HCT116 (cell line): ENCODE data around the gene UBE4A. TPM values are rescaled to one million over a fixed set of nuclear protein-coding genes. Genes with fewer than 3 reads are reported as not detected.

Experiments used
- ATF3 ChIP-seq: IDR thresholded peaks from 2 replicates; pipeline ENCODE4 v1.6.1; 2012
- CEBPB ChIP-seq: IDR thresholded peaks from 2 replicates; pipeline ENCODE4 v1.6.1; 2012; ENCODE audit warnings: low read depth
- ELF1 ChIP-seq: IDR thresholded peaks from 2 replicates; pipeline ENCODE4 v1.6.1; 2012; ENCODE audit warnings: low read depth, borderline replicate concordance
- POLR2AphosphoS5 ChIP-seq: IDR thresholded peaks from 2 replicates; pipeline ENCODE4 v1.6.1; 2011; ENCODE audit warnings: mild to moderate bottlenecking, low read depth, low read length, moderate library complexity
- SP1 ChIP-seq: IDR thresholded peaks from 2 replicates; pipeline ENCODE4 v1.6.1; 2012; ENCODE audit warnings: low read depth
- YY1 ChIP-seq: IDR thresholded peaks from 2 replicates; pipeline ENCODE4 v1.6.1; 2011; ENCODE audit warnings: low read length, low read depth, moderate library complexity, mild to moderate bottlenecking; ENCODE audit not compliant: insufficient replicate concordance; ENCODE audit errors: extremely low read depth
- ZBTB33 ChIP-seq: IDR thresholded peaks from 2 replicates; pipeline ENCODE4 v1.6.1; 2011; ENCODE audit warnings: mild to moderate bottlenecking, low read length, moderate library complexity; ENCODE audit not compliant: insufficient replicate concordance; ENCODE audit errors: extremely low read depth
- ZNF274 ChIP-seq: fragments of 200-500 bp; sonication (Bioruptor generic); IDR thresholded peaks from 2 replicates; pipeline ENCODE4 v1.6.1; 2014; ENCODE audit warnings: mild to moderate bottlenecking, low read depth, low read length, inconsistent platforms
- total RNA-seq: library from RNA; stranded (reverse); gene quantifications from one replicate; pipeline ENCODE4 v1.2.1, GENCODE V29; 2021; ENCODE audit not compliant: unreplicated experiment
- TF ChIP-seq, protein P1 (sequence below), 3 experiments: fragments of 200-600 bp in 1 of 3; sonication (generic) in 1 of 3; IDR thresholded peaks in 2 of 3; conservative IDR thresholded peaks in 1 of 3; 2 replicates each; pipeline ENCODE4 v1.5.1; 2012 to 2017; ENCODE audit warnings: low read depth in 2 of 3, low read length in 2 of 3, antibody characterized with exemption in 1 of 3, borderline replicate concordance in 1 of 3, control low read depth in 1 of 3, mild to moderate bottlenecking in 1 of 3, mixed read lengths in 1 of 3, mixed run types in 1 of 3, moderate library complexity in 1 of 3; ENCODE audit not compliant: insufficient read depth in 1 of 3
- TF ChIP-seq, protein P2 (sequence below): IDR thresholded peaks from 2 replicates; pipeline ENCODE4 v1.6.1; 2012

UBE4A gene
- total RNA-seq, 1 experiment from 2014 or later = 49.9 TPM

- peak; percentile 5 for TF ChIP-seq ZBTB33
- TF ChIP-seq CEBPB = no peak
- peak; percentile 55 for TF ChIP-seq SP1
- peak; percentile 51 for TF ChIP-seq ELF1
- no peak for TF ChIP-seq YY1
- TF ChIP-seq ZNF274 = no peak
- TF ChIP-seq, protein P1, sequence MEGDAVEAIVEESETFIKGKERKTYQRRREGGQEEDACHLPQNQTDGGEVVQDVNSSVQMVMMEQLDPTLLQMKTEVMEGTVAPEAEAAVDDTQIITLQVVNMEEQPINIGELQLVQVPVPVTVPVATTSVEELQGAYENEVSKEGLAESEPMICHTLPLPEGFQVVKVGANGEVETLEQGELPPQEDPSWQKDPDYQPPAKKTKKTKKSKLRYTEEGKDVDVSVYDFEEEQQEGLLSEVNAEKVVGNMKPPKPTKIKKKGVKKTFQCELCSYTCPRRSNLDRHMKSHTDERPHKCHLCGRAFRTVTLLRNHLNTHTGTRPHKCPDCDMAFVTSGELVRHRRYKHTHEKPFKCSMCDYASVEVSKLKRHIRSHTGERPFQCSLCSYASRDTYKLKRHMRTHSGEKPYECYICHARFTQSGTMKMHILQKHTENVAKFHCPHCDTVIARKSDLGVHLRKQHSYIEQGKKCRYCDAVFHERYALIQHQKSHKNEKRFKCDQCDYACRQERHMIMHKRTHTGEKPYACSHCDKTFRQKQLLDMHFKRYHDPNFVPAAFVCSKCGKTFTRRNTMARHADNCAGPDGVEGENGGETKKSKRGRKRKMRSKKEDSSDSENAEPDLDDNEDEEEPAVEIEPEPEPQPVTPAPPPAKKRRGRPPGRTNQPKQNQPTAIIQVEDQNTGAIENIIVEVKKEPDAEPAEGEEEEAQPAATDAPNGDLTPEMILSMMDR (IDR thresholded peaks at IDR 0.05 in 2 of 3, conservative IDR thresholded peaks at IDR 0.05 in 1 of 3; ENCODE audit: borderline replicate concordance in 1 of 3, insufficient read depth in 1 of 3, low read depth in 2 of 3, low read length in 2 of 3) = no peak; a peak in 1 of 6 replicates
- TF ChIP-seq, protein P2, sequence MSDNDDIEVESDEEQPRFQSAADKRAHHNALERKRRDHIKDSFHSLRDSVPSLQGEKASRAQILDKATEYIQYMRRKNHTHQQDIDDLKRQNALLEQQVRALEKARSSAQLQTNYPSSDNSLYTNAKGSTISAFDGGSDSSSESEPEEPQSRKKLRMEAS = no peak; the same call in 1 of the 2 replicates
- peak; percentile 83 for TF ChIP-seq POLR2AphosphoS5
- TF ChIP-seq ATF3 = no peak
- TF ChIP-seq, all 23 proteins: peak for 8
These were observed 41.9 kb downstream of the UBE4A start, which contains the start of gene ATP5MG (continued) for GRCh38 chr11:118401151-118401879.
